EH (cell line): ENCODE measurements around the gene TFAP2C.
"Not testable (repeated sequence)": the region's sequence is repeated elsewhere in the genome, so short reads cannot be mapped to it uniquely, and the experiment has no call there.

Experiments
- DNase-seq: peaks from one replicate; pipeline ENCODE4 v3.0.0-alpha.2; 2015; ENCODE audit warnings: low read depth

The TFAP2C gene

GRCh38 chr20:56653211-56653610 lies 24.1 kb downstream of the TFAP2C start:
- DNase-seq = peak; percentile 39

- peak; percentile 19 for DNase-seq
Observed at GRCh38 chr20:56656632-56657031, 27.5 kb downstream of the TFAP2C start.

GRCh38 chr20:56657879-56658278 lies 28.8 kb downstream of the TFAP2C start:
- DNase-seq = no peak

- not testable (repeated sequence) for DNase-seq
Observed at GRCh38 chr20:56658341-56658947, 29.3 kb downstream of the TFAP2C start.

GRCh38 chr20:56663660-56664059 lies 34.6 kb downstream of the TFAP2C start:
- DNase-seq = no peak

GRCh38 chr20:56664796-56665195 lies 35.7 kb downstream of the TFAP2C start:
- DNase-seq = no peak

GRCh38 chr20:56665806-56666205 lies 36.7 kb downstream of the TFAP2C start:
- DNase-seq = no peak

- DNase-seq = no peak
Observed at GRCh38 chr20:56673450-56673849, 44.3 kb downstream of the TFAP2C start.

- no peak for DNase-seq
Observed at GRCh38 chr20:56676001-56676400, 46.9 kb downstream of the TFAP2C start.

- no peak for DNase-seq
Observed at GRCh38 chr20:56676679-56677078, 47.6 kb downstream of the TFAP2C start.

GRCh38 chr20:56683077-56683865 lies 54.2 kb downstream of the TFAP2C start:
- no peak for DNase-seq

GRCh38 chr20:56685879-56686278 lies 56.8 kb downstream of the TFAP2C start:
- DNase-seq = no peak

GRCh38 chr20:56687061-56687460 lies 58.0 kb downstream of the TFAP2C start:
- no peak for DNase-seq

- no peak for DNase-seq
Observed at GRCh38 chr20:56688106-56688505, 59.0 kb downstream of the TFAP2C start.
